ENCODE results near the gene CDC42BPB. TPM values are rescaled to one million over a fixed set of nuclear protein-coding genes. Genes with fewer than 3 reads are reported as not detected.

CDC42BPB gene
- total RNA-seq, 1 experiment from 2014 or later, result 84.4 TPM

- in situ Hi-C loops (cut with HindIII; ENCODE audit: low pct_unique_long_range_greater_than_20kb, low sequenced_read_pairs), result no loop called here
- CTCF ChIA-PET, result no interaction called here
- H3K4me3 ChIP-seq (ENCODE audit: low read depth in 2 of 2, low read length in 2 of 2), result no peak overlapping the region
Measured at GRCh38 chr14:103066399-103066798, 9.1 kb upstream of the CDC42BPB start.

GRCh38 chr14:103065861-103066260, 8.5 kb upstream of the CDC42BPB start:
- intact Hi-C loops (cut with micrococcal nuclease; ENCODE audit: unreplicated experiment), result no loop called here
- ChIA-PET POLR2A (no interaction called here), CTCF (interaction anchor here (1.1 kb wide), 1 partner anchor 9 kb away, joined by 3 read pairs; no protein-coding TSS in a partner anchor)
- H3K4me3 ChIP-seq (ENCODE audit: low read depth in 2 of 2, low read length in 2 of 2), result no peak overlapping the region
- no peaks in the 10 kb centered on the region for H3K27me3 ChIP-seq (ENCODE audit: control insufficient read depth, insufficient read depth, low read length)
- H3K9me3 ChIP-seq (ENCODE audit: control insufficient read depth, insufficient read depth, low read depth, low read length), result no peaks in the 10 kb centered on the region
- no TSS peak for BruUV-seq (replicated peaks)
- DNase-seq (ENCODE audit: low read depth, low spot score) (no peak), ATAC-seq (no peak)
- in situ Hi-C loops (cut with HindIII; ENCODE audit: low pct_unique_long_range_greater_than_20kb, low sequenced_read_pairs), result no loop called here
- H3K4me1 ChIP-seq (ENCODE audit: control insufficient read depth, insufficient read depth, low read length), result no peaks in the 10 kb centered on the region
- TF ChIP-seq REST (IDR thresholded peaks at IDR 0.05; ENCODE audit: insufficient read depth in 1 of 2, low read depth in 2 of 2, low read length in 1 of 2) (no peak), POLR2AphosphoS5 (IDR thresholded peaks at IDR 0.05; ENCODE audit: low read depth, low read length) (no peak), CTCF (IDR thresholded peaks at IDR 0.05) (no peak), SIN3A (IDR thresholded peaks at IDR 0.05; ENCODE audit: borderline replicate concordance, insufficient read depth, low read depth, low read length) (no peak), TCF7L2 (IDR thresholded peaks at IDR 0.05; ENCODE audit: low read depth, low read length) (no peak)
- no peaks in the 10 kb centered on the region for H3K36me3 ChIP-seq (ENCODE audit: control insufficient read depth, insufficient read depth, low read length)
- no peak overlapping the region for H3K27ac ChIP-seq (ENCODE audit: low read length)

More at GRCh38 chr14:103066399-103066798, 9.1 kb upstream of the CDC42BPB start:
- H3K9me3 ChIP-seq (ENCODE audit: control insufficient read depth, insufficient read depth, low read depth, low read length), result no peaks in the 10 kb centered on the region
- H3K27me3 ChIP-seq (ENCODE audit: control insufficient read depth, insufficient read depth, low read length), result no peaks in the 10 kb centered on the region
- TF ChIP-seq TCF7L2 (IDR thresholded peaks at IDR 0.05; ENCODE audit: low read depth, low read length) (no peak), SIN3A (IDR thresholded peaks at IDR 0.05; ENCODE audit: borderline replicate concordance, insufficient read depth, low read depth, low read length) (no peak), CTCF (IDR thresholded peaks at IDR 0.05) (no peak), REST (IDR thresholded peaks at IDR 0.05; ENCODE audit: insufficient read depth in 1 of 2, low read depth in 2 of 2, low read length in 1 of 2) (no peak), POLR2AphosphoS5 (IDR thresholded peaks at IDR 0.05; ENCODE audit: low read depth, low read length) (no peak)
- POLR2A ChIA-PET, result no interaction called here
- H3K27ac ChIP-seq (ENCODE audit: low read length), result no peak overlapping the region
- DNase-seq (ENCODE audit: low read depth, low spot score), result no peak
- H3K36me3 ChIP-seq (ENCODE audit: control insufficient read depth, insufficient read depth, low read length), result no peaks in the 10 kb centered on the region
- intact Hi-C loops (cut with micrococcal nuclease; ENCODE audit: unreplicated experiment), result no loop called here
- BruUV-seq (replicated peaks), result no TSS peak
- no peaks in the 10 kb centered on the region for H3K4me1 ChIP-seq (ENCODE audit: control insufficient read depth, insufficient read depth, low read length)
- no peak for ATAC-seq

All from Panc1 (cell line).